K562 (cell line): Measurements from ENCODE around the gene CAPN2. TPM values are rescaled to one million over a fixed set of nuclear protein-coding genes. Genes with fewer than 3 reads are reported as not detected.

Experiments used
- ATAC-seq: fragments of 200-7000 bp; cut with Tn5 transposase; 3 replicates; pipeline ENCODE4 v1.9.1; 2020; ENCODE audit warnings: moderate library complexity
- BruUV-seq: library from RNA; stranded (reverse); fragments of 400-500 nt; replicated peaks from 2 replicates; lab custom pipeline; 2021; lab: Mats Ljungman, UMichigan
- CTCF ChIA-PET: fragments of 300-600 bp; formaldehyde crosslinking; extraction: SDS; loops from one replicate; lab custom pipeline; 2021; ENCODE audit warnings: low intra/inter-chr PET ratio; lab: Yijun Ruan, JAX
- POLR2A ChIA-PET: fragments of 300-600, 350-650 bp; sonication (Branson Sonifier 250); formaldehyde crosslinking; extraction: SDS; loops from one replicate; lab custom pipeline; 2021; ENCODE audit warnings: antibody characterized with exemption, inconsistent platforms; lab: Yijun Ruan, JAX
- DNase-seq, 4 experiments: peaks; one replicate each; pipeline versions ENCODE4 v3.0.0 to v3.0.0-alpha.2; 2011 to 2018; ENCODE audit warnings: low spot score in 3 of 4, mixed read lengths in 3 of 4; ENCODE audit errors: extremely low read depth in 1 of 4
- FAIRE-seq: peaks from 2 replicates; lab custom pipeline; 2011; peaks lifted over from hg19 to GRCh38; lab: Jason Lieb, UNC
- H2AFZ ChIP-seq: 2 replicates; pipeline ENCODE4 v1.6.0; 2011; ENCODE audit warnings: low read depth, low read length, control low read depth, inconsistent platforms
- H3K27ac ChIP-seq: fragments of 200-600 bp; 3 replicates; pipeline ENCODE4 v1.8.0; 2011; ENCODE audit warnings: low read depth, mild to moderate bottlenecking, control low read depth, inconsistent platforms, low read length, moderate library complexity, mixed read lengths; ENCODE audit errors: extremely low read depth
- H3K27me3 ChIP-seq, 2 experiments: fragments of 300-600 bp in 1 of 2; 2 replicates in 1 of 2; 3 replicates in 1 of 2; pipeline versions ENCODE4 v1.6.0 to v1.8.0; 2011; ENCODE audit warnings: inconsistent platforms in 2 of 2, low read length in 2 of 2, mild to moderate bottlenecking in 1 of 2, mixed read lengths in 1 of 2, moderate library complexity in 1 of 2; ENCODE audit not compliant: control insufficient read depth in 2 of 2, insufficient read depth in 2 of 2
- H3K36me3 ChIP-seq: fragments of 300-600 bp; 3 replicates; pipeline ENCODE4 v1.8.0; 2011; ENCODE audit warnings: mild to moderate bottlenecking, low read length, inconsistent platforms; ENCODE audit not compliant: control insufficient read depth, insufficient read depth
- H3K4me1 ChIP-seq, 2 experiments: fragments of 200-600 bp in 1 of 2; replicated peaks in 1 of 2; 2 replicates in 1 of 2; 3 replicates in 1 of 2; pipeline versions ENCODE4 v1.5.1 to v1.8.0; 2011; ENCODE audit warnings: inconsistent platforms in 2 of 2, low read length in 2 of 2, mild to moderate bottlenecking in 1 of 2, mixed read lengths in 1 of 2, moderate library complexity in 1 of 2; ENCODE audit not compliant: control insufficient read depth in 2 of 2, insufficient read depth in 2 of 2
- H3K4me2 ChIP-seq: 2 replicates; pipeline ENCODE4 v1.6.1; 2011; ENCODE audit warnings: low read length, control low read depth, inconsistent platforms, mixed read lengths; ENCODE audit not compliant: insufficient read depth
- H3K4me3 ChIP-seq: fragments of 200-600 bp; sonication (generic), shearing (Covaris generic); 2 replicates; pipeline ENCODE4 v1.5.1; 2016; ENCODE audit warnings: control low read depth, inconsistent platforms
- H3K79me2 ChIP-seq: fragments of 200-600 bp; 3 replicates; pipeline ENCODE4 v1.8.0; 2011; ENCODE audit warnings: low read length, inconsistent platforms; ENCODE audit not compliant: control insufficient read depth, insufficient read depth
- H3K9ac ChIP-seq, 2 experiments: 2 replicates each; pipeline versions ENCODE4 v1.6.0 to v1.6.1; 2011; ENCODE audit warnings: low read depth in 2 of 2, low read length in 2 of 2, control low read depth in 1 of 2, inconsistent platforms in 1 of 2, mild to moderate bottlenecking in 1 of 2, mixed read lengths in 1 of 2; ENCODE audit not compliant: insufficient read depth in 1 of 2
- H3K9me1 ChIP-seq: one replicate; pipeline ENCODE4 v1.6.0; 2011; ENCODE audit warnings: inconsistent platforms, mild to moderate bottlenecking, low read length, moderate library complexity; ENCODE audit not compliant: control insufficient read depth, insufficient read depth
- H3K9me3 ChIP-seq: replicated peaks from 2 replicates; pipeline ENCODE4 v1.5.1; 2011; ENCODE audit warnings: low read depth, low read length, inconsistent platforms; ENCODE audit not compliant: control insufficient read depth, insufficient read depth
- H4K20me1 ChIP-seq: replicated peaks from 2 replicates; pipeline ENCODE4 v1.6.1; 2011; ENCODE audit warnings: low read length, inconsistent platforms, mixed read lengths; ENCODE audit not compliant: control insufficient read depth, insufficient read depth
- ARHGAP35 ChIP-seq: fragments of 450-650 bp; IDR thresholded peaks from 2 replicates; pipeline ENCODE4 v1.6.1; 2018; ENCODE audit not compliant: partially characterized antibody
- CHD2 ChIP-seq: IDR thresholded peaks from 2 replicates; pipeline ENCODE4 v1.6.1; 2011; ENCODE audit warnings: low read depth, low read length
- ETS2 ChIP-seq: IDR thresholded peaks from 2 replicates; pipeline ENCODE4 v1.6.1; 2016; ENCODE audit warnings: borderline replicate concordance, missing genetic modification characterization, mild to moderate bottlenecking, moderate library complexity, missing compliant biosample characterization; ENCODE audit not compliant: poor library complexity, severe bottlenecking
- GTF2E2 ChIP-seq: fragments of 200-800 bp; sonication (Bioruptor generic); IDR thresholded peaks from 2 replicates; pipeline ENCODE4 v1.6.1; 2016; ENCODE audit warnings: missing genetic modification characterization, missing compliant biosample characterization
- HDAC2 ChIP-seq: fragments of 450-650 bp; IDR thresholded peaks from 2 replicates; pipeline ENCODE4 v1.6.1; 2016; ENCODE audit warnings: mild to moderate bottlenecking
- HSF4 ChIP-seq: fragments of 250-450 bp; sonication (Bioruptor Pico); IDR thresholded peaks from 2 replicates; pipeline ENCODE4 v2.1.2; 2022; ENCODE audit warnings: mild to moderate bottlenecking, moderate library complexity, borderline replicate concordance
- MAFF ChIP-seq: IDR thresholded peaks from 2 replicates; pipeline ENCODE4 v1.6.1; 2012; ENCODE audit warnings: low read length, improper control_type of control experiment
- MEF2D ChIP-seq: conservative IDR thresholded peaks from 2 replicates; pipeline ENCODE4 v1.6.1; 2016; ENCODE audit warnings: low read depth, missing genetic modification characterization, missing compliant biosample characterization
- NR2C1 ChIP-seq, 2 experiments: fragments of 450-650 bp; IDR thresholded peaks; 2 replicates each; pipeline ENCODE4 v1.6.1; 2017; ENCODE audit warnings: mild to moderate bottlenecking in 2 of 2, antibody characterized with exemption in 1 of 2, inconsistent platforms in 1 of 2, missing compliant biosample characterization in 1 of 2, missing genetic modification characterization in 1 of 2
- RCOR1 ChIP-seq, 2 experiments: IDR thresholded peaks; 2 replicates each; pipeline ENCODE4 v1.6.1; 2012; ENCODE audit warnings: low read depth in 2 of 2, low read length in 2 of 2, borderline replicate concordance in 1 of 2, improper control_type of control experiment in 1 of 2
- RFX5 ChIP-seq: IDR thresholded peaks from 2 replicates; pipeline ENCODE4 v1.6.1; 2011; ENCODE audit warnings: low read depth, mild to moderate bottlenecking, improper control_type of control experiment, low read length
- SIX5 ChIP-seq, 2 experiments: IDR thresholded peaks; 2 replicates each; pipeline ENCODE4 v1.6.1; 2011; ENCODE audit warnings: low read length in 2 of 2, borderline replicate concordance in 1 of 2, low read depth in 1 of 2, mild to moderate bottlenecking in 1 of 2, moderate library complexity in 1 of 2; ENCODE audit not compliant: insufficient read depth in 1 of 2
- SMARCE1 ChIP-seq: fragments of 450-650 bp; IDR thresholded peaks from 2 replicates; pipeline ENCODE4 v1.7.1; 2016; ENCODE audit warnings: mild to moderate bottlenecking
- SP2 ChIP-seq: IDR thresholded peaks from 2 replicates; pipeline ENCODE4 v1.6.1; 2011; ENCODE audit warnings: mild to moderate bottlenecking, low read depth, low read length, moderate library complexity; ENCODE audit not compliant: poor library complexity, severe bottlenecking; ENCODE audit errors: extremely low read depth
- ZNF124 ChIP-seq: sonication (generic); formaldehyde crosslinking; IDR thresholded peaks from 2 replicates; pipeline ENCODE4 v1.8.1; 2022; ENCODE audit warnings: missing genetic modification reagents
- ZNF77 ChIP-seq: fragments of 250-450 bp; sonication (Bioruptor Pico); IDR thresholded peaks from 2 replicates; pipeline ENCODE4 v1.5.0; 2020
- WGBS: fragments of 100-300 bp; shearing (Covaris generic); methylation state at CpG from one replicate; pipeline ENCODE4 v1.1.6; 2016; ENCODE audit warnings: low coverage, mixed read lengths; ENCODE audit not compliant: insufficient coverage; ENCODE audit errors: missing lambda C conversion rate; 5-methylcytosine and 5-hydroxymethylcytosine counted together
- in situ Hi-C: fragments of 300-500 bp; cut with MboI; formaldehyde crosslinking; loops from 4 replicates; pipeline ENCODE4 v1.15.0; 2018; ENCODE audit warnings: inconsistent platforms, mixed read lengths
- intact Hi-C: fragments of 100-400 bp; cut with micrococcal nuclease; formaldehyde crosslinking; loops from 2 replicates; pipeline ENCODE4 v1.14.2; 2022
- polyA plus RNA-seq, 8 experiments: library from polyadenylated mRNA; depleted of rRNA in 4 of 8; stranded (reverse) in 5 of 8; unstranded in 3 of 8; fragments of >200 nt; fragmentation: Nextera tagmentation in 2 of 8; fragmentation: Illumina TruSeq in 1 of 8; extraction: Ambion mirVana in 2 of 8; extraction: Trizol in 1 of 8; gene quantifications; 2 replicates each; pipeline versions ENCODE4 v1.2.1 to v1.2.3, GENCODE V29; 2011 to 2014; ENCODE audit warnings: inconsistent platforms in 1 of 8, missing spikeins in 1 of 8
- total RNA-seq, 7 experiments: library from RNA; depleted of rRNA in 6 of 7; stranded (reverse); fragments of >200 nt in 6 of 7; fragmentation: Illumina TruSeq in 2 of 7; extraction: Trizol in 2 of 7; gene quantifications; 2 replicates each; pipeline versions ENCODE4 v1.2.1 to v1.2.3, GENCODE V29; 2011 to 2021; ENCODE audit warnings: low replicate concordance in 1 of 7
- TF ChIP-seq, protein P1 (sequence below): fragments of 450-650 bp; IDR thresholded peaks from 2 replicates; pipeline ENCODE4 v1.6.1; 2016; ENCODE audit warnings: missing biosample characterization, missing genetic modification characterization
- TF ChIP-seq, protein P2 (sequence below), 2 experiments: fragments of 450-650 bp; IDR thresholded peaks; 2 replicates each; pipeline ENCODE4 v1.6.1; 2016
- TF ChIP-seq, protein P3 (sequence below): fragments of 450-650 bp; formaldehyde crosslinking; conservative IDR thresholded peaks from 2 replicates; pipeline ENCODE4 v1.4.0; 2022; ENCODE audit warnings: mild to moderate bottlenecking, missing genetic modification characterization

The CAPN2 gene
- total and polyA plus RNA-seq, 9 of the 15 experiments (the other 6 are each of a cell fraction or from before 2014, with no cell fraction given) = 24.6 to 157 (median 101) TPM

DNA sequence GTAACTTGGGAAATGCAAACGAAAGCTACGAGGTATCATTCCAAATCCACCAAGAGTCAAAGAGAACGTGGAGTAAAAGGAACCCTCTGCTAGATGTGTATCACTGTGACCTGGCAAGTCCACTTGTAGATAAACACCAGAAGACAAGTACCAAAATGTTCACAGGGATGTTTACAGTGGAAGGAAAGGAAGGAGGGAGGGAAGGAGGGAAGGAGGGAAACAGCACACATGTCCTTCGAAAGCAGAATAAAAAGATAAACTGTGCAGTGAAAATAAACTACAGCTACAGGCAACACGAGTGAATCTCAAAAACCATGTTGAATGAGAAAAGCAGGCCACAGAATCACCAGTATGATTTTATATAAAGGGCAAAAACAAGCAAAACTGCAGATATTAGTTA is 73.5 kb downstream of the CAPN2 start:
- peak overlapping the region; percentile 47; the same call in 2 of the 3 replicates for H3K27ac ChIP-seq
- H3K27me3 ChIP-seq = no peaks in the 10 kb centered on the region
- H3K4me3 ChIP-seq = no peak overlapping the region
- in situ Hi-C loops = no loop called here
- H4K20me1 ChIP-seq = no peaks in the 10 kb centered on the region
- ChIA-PET POLR2A (interaction anchor here (1.0 to 6.8 kb wide), 5 partner anchors 10 to 55 kb away, joined by 3 to 58 read pairs (median 5); no protein-coding TSS in a partner anchor), CTCF (no interaction called here)
- H3K4me2 ChIP-seq = peak overlapping the region; percentile 60
- peaks cover 50% of the 10 kb centered on the region for H3K79me2 ChIP-seq
- H3K9ac ChIP-seq = peak overlapping the region in 1 of 2 experiments; percentile 18; a peak in 2 of 4 replicates
- peaks cover 22 to 41% of the 10 kb centered on the region in 2 experiments for H3K4me1 ChIP-seq
- 15% methylated on average over 5 of the region's 5 CpGs for WGBS
- no peaks in the 10 kb centered on the region for H3K9me1 ChIP-seq
- no peak for ATAC-seq
- H3K36me3 ChIP-seq = peaks cover 69% of the 10 kb centered on the region
- H3K9me3 ChIP-seq = no peaks in the 10 kb centered on the region
- FAIRE-seq = no peak
- BruUV-seq = no TSS peak
- no peak for DNase-seq
- no peak overlapping the region for H2AFZ ChIP-seq
- intact Hi-C loops = no loop called here
- no peak for TF ChIP-seq MAFF
- TF ChIP-seq, protein P1, sequence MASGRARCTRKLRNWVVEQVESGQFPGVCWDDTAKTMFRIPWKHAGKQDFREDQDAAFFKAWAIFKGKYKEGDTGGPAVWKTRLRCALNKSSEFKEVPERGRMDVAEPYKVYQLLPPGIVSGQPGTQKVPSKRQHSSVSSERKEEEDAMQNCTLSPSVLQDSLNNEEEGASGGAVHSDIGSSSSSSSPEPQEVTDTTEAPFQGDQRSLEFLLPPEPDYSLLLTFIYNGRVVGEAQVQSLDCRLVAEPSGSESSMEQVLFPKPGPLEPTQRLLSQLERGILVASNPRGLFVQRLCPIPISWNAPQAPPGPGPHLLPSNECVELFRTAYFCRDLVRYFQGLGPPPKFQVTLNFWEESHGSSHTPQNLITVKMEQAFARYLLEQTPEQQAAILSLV (tag) = 0 out of 2 replicates have a peak, but pooled peaks have one; percentile 34
- TF ChIP-seq ETS2 (tag) = no peak
- 0 out of 2 replicates have a peak, but pooled peaks have one; percentile 49 for TF ChIP-seq SMARCE1
- TF ChIP-seq, protein P2, sequence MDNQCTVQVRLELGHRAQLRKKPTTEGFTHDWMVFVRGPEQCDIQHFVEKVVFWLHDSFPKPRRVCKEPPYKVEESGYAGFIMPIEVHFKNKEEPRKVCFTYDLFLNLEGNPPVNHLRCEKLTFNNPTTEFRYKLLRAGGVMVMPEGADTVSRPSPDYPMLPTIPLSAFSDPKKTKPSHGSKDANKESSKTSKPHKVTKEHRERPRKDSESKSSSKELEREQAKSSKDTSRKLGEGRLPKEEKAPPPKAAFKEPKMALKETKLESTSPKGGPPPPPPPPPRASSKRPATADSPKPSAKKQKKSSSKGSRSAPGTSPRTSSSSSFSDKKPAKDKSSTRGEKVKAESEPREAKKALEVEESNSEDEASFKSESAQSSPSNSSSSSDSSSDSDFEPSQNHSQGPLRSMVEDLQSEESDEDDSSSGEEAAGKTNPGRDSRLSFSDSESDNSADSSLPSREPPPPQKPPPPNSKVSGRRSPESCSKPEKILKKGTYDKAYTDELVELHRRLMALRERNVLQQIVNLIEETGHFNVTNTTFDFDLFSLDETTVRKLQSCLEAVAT (IDR thresholded peaks at IDR 0.05) = no peak; a peak in 1 of 4 replicates
- TF ChIP-seq MEF2D (tag) = no peak
- 0 out of 2 replicates have a peak, but pooled peaks have one; percentile 25 for TF ChIP-seq HDAC2
- TF ChIP-seq GTF2E2 = no peak
- TF ChIP-seq NR2C1 (IDR thresholded peaks at IDR 0.05) = no peak
- TF ChIP-seq NR2C1 (tag; IDR thresholded peaks at IDR 0.05) = no peak
- TF ChIP-seq ZNF124 (CRISPR knock-in tag) = no peak
- peak in 1 of 2 experiments; percentile 25; a peak in 1 of 4 replicates for TF ChIP-seq RCOR1 (IDR thresholded peaks at IDR 0.05; ENCODE audit: borderline replicate concordance in 1 of 2, low read depth in 2 of 2, low read length in 2 of 2)
- TF ChIP-seq ZNF77 (CRISPR knock-in tag) = no peak
- no peak for TF ChIP-seq SIX5 (IDR thresholded peaks at IDR 0.05; ENCODE audit: borderline replicate concordance in 1 of 2, insufficient read depth in 1 of 2, low read depth in 1 of 2, low read length in 2 of 2)
- no peak for TF ChIP-seq HSF4
- no peak for TF ChIP-seq ARHGAP35
- TF ChIP-seq, protein P3, sequence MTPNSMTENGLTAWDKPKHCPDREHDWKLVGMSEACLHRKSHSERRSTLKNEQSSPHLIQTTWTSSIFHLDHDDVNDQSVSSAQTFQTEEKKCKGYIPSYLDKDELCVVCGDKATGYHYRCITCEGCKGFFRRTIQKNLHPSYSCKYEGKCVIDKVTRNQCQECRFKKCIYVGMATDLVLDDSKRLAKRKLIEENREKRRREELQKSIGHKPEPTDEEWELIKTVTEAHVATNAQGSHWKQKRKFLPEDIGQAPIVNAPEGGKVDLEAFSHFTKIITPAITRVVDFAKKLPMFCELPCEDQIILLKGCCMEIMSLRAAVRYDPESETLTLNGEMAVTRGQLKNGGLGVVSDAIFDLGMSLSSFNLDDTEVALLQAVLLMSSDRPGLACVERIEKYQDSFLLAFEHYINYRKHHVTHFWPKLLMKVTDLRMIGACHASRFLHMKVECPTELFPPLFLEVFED (CRISPR knock-in tag) = no peak
- TF ChIP-seq RFX5 = no peak
- TF ChIP-seq SP2 = no peak
- no peak for TF ChIP-seq CHD2
